Stimulated activated CD4-positive, alpha-beta T cell treated with anti-CD3 and anti-CD28 coated beads, Interleukin-1b, Interleukin-23, amount 100 ng/mL, for 48 hours (primary cell): ENCODE data around the gene TMEM38B.
A peak's percentile ranks its signal among the peaks of the same experiment; 100 is the strongest.
"Not testable (repeated sequence)": the region's sequence is repeated elsewhere in the genome, so short reads cannot be mapped to it uniquely, and the experiment has no call there.

ENCODE experiments used
- DNase-seq: peaks from one replicate; pipeline ENCODE4 v3.0.0-alpha.2; 2020

Gene TMEM38B

DNA sequence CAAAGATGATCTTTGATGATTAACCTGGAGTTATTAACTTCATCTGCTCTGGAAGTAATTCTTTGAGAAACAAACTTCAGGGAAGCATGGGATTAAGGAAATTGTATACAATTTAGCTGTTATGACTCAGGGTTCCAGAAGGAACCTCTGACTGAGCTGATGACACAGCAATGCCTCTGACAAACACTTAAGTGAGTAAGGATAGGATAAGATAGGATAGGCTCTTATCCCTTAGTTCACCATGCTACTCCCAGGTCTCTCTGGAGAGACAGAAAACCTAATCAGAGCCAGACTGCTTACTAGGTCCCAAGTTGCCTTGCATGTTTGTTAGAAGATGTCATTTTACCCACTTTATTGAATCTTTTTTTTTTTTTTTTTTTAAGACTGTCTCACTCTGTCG, 12.6 kb upstream of the TMEM38B start:
- DNase-seq = no peak

DNA sequence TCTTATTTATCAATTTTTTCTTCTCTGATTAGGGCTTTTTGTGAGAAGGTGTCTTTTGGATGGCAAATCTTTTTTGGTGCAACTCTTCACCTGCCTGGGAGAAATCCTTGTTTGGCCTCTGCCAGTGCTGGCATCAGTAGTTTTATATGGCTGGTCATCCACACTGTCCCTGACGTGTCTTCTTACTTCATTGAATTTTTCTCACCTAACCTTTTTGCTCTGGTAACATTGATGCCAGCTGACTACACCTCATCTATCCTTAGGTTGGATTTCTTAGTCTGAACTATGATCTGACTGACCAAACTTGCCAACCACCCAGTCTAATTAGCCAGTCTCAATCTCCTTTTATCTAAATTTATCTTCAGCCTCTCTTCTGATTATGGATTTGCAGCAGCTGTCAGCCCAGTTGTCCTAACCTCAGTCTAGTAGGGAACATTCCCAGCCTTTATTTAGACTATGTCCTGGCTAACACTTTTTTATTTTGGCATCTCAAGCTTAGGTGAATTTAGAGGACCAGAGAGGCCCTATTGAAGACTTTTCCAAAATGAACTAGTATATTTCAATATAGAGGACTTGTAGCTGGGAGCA, 10.6 kb upstream of the TMEM38B start:
- no peak for DNase-seq

DNA sequence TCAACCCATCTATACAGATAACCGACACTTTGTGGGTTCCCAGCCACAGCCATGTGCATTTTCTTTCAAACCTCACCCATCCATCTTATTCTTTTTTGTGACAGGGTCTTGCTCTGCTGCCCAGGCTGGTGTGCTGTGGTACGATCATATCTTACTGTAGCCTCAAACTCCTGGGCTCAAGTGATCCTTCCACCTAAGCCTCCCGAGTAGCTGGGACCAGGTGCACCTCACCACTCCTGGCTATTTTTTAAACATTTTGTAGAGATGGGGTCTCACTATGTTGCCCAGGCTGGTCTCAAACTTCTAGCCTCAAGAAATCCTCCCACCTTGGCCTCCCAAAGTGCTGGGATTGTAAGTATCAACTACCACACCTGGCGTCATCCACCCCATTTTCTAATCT, 7.4 kb upstream of the TMEM38B start:
- no peak for DNase-seq

DNA sequence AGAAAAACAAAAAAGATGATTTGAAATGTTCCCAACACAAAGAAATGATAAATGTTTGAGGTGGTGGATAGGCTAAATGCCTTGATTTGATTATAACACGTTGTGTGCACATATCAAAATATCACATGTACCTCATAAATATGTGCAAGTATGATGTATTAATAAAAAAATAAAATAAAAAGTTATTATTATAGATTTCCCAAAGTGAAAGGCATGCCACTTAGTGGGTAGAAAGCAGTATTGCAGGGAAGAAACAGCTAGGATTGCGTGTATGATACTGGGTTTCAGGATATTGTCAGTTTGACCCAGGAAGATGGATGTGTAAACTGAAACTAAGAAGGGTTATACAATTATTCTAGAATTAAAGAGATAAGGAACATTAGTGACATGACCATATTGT, 3.6 kb upstream of the TMEM38B start:
- no peak for DNase-seq

DNA sequence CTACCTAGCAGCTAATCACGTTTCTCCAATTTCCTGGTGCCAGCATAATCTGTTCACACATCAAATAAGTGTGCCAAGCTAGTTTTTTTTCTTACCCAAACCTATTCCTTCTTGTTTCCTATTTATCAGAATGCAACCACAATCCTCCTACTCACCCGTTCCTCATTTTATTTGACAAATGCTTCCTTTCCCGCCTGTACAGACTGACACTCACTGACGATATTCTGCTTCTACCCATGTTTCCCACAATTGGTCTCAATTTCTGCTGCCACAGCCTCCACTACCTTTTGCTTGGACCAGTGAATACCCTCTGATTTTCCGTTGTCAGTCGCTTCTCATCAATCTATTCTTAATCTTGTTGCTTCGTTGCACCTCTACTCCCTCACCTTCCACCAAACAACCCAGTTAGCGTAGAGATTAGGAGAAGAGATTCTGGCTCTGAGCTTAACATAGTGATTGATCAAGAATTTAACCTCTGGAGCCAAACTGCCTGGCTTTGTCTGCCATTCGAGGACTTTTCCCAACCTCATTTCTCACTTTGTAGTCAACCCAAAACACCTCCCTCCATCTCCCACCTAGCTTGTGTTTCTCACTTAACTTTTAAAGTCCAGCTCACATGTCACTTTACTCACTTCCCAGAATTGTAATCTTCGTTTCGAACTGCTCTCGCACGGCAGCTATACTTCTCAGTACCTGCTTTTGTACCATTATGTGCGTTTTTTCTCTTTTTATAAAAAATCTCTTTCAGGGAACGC, 729 bp upstream of the TMEM38B start:
- no peak for DNase-seq

DNA sequence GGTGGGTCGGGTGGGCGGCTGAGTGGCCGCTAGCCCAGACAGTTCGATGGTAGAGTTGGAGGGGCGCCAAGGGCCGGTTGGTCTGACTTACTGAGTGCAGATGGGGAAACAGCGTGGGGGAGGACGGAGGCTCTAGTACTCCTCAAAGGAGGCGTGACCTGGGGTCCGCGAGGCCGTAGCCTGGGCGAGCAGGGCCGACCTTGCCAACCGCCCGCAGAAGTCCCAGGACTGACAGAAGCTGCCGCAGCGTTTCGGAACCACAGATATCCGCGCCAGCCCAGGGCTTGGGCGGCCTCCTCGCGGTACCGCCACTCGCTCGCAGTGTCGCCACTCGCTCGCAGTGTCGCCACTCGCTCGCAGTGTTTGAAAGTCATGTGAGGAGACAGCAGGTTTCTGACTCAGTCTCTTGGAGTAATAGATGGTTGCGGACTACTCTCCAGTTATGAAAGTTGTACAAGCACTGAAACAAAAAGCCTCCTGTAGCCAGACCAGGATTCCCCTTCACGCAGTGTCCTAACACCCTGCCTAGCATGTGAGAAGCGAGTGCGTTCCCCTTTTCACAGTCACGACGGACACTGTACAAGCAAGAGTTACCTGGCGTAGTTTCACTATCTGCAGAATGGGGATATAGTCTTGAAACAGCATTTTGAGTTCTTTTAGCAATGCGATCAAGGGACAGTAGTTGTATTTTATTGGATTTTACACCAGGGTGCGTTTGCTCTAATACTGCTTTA, 674 bp downstream of the TMEM38B start:
- peak; percentile 39 for DNase-seq

DNA sequence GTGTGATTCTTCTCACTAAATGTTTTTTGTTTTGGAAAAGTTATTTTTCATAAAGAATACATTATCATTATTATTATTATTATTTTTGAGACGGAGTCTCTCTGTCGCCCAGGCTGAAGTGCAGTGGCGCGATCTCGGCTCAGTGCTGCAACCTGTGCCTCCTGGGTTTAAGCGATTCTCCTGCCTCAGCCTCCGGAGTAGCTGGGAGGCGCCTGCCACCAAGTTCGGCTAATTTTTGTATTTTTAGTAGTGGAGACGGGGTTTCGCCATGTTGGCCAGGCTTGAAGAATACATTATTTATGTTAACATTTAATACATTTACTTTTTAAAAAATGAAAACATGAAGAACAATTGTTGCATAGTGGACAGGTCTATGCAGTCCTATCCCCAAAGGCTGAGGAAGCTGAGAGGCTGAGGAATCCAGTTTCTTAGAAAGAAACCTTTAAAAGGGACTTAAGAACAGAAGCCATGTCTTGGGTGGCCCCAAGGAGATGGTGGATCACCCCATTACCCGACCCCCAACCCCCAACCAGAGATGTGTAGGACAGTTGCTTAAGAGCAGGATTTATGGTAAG, 2.0 kb downstream of the TMEM38B start:
- DNase-seq = no peak

DNA sequence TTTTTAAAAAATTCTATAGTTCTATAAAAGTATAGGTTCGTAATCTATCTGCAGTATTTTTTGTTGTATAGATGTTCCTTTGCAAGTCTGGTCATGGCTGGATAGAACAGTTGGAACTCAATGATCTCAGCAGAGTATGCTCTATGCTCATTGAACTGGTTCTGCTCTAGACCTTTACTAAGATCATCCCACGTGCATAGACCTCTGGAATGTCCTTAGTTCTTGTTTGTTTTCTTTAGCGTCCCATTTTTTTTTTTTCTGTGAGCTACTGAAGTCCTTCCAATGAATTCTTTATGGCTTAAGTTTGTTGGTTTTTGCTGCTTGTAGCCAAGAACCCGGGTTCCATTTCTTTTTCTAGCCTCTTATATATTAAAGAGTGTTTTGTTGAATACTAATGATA, 3.5 kb downstream of the TMEM38B start:
- DNase-seq = no peak

DNA sequence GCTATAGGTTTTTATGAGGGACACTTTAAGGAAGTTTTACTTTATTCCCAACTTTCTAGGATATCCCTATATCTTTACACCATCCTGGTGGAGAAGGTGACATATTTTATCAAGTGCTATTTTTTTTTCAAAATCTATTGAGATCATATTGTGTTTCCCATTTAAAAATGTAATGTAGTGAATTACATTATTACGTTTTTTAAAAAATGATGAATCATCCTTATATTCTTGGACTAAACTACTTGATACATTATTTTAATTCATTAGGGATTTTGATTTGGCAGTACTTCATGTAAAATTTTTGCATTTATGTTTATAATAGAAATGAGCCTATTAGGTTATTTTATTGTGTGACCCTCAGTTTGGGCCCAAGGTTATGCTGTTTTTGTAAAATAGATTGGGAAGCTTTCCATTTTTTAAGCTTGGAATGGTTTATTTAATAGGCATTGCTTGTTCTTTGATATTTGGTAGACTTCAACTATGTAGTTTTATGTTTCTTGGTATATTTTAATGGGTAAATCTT, 4.1 kb downstream of the TMEM38B start:
- no peak for DNase-seq

DNA sequence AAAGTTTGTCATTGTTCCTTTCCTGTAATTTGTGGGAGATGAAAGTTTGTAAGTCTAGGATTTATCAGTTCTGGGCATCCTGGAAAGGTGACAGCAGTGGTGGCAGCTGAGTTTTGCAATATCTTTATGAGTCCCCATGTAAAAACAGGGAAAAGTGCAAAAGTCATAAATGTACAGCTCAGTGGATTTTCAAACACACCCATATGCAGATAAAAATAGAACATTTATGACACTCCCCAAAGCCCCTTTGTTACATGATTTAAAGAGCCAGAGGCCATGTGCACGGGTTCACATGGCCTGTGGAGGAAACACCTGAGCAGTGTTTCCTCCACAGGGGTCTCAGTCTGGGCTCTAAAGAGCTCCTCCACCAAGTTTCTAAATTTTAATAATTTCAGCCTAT, 6.3 kb downstream of the TMEM38B start:
- no peak for DNase-seq

DNA sequence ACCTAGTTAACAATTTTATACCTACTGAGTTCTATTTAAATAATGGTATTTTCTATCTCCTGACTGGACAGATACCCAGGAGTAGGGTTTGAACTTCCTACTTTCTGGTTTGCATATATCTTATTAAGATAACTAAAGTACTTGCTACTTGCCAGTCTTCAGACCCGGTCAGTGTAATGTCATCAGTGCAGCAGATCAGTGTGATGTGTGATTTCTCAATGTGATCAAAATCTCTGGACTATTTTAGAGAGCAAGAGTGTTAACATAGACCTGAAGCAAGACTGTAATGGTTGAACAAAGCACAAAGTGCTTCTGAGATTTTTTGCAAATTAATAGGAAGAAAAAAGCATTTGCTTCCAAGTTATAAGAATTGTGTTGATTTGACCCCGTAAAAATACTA, 6.8 kb downstream of the TMEM38B start:
- DNase-seq = no peak

DNA sequence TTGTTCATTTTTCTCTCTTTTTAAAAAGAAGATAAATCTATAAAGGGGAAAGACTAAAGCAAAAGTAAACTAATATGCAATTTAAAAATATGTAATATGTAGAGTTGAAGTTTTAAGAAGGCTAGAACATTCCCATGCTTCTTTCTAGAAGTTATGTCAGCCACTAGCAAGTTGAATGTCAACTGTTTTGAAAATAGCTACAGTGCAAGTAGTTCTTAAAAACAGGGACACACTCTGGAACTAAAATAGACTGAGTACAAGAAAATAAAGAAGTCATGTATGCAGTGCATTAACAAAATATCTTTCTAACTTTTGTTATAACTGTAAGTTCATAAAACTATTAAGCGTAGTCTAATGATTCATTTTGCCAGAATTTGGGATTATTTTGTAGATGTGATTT, 7.9 kb downstream of the TMEM38B start:
- no peak for DNase-seq

DNA sequence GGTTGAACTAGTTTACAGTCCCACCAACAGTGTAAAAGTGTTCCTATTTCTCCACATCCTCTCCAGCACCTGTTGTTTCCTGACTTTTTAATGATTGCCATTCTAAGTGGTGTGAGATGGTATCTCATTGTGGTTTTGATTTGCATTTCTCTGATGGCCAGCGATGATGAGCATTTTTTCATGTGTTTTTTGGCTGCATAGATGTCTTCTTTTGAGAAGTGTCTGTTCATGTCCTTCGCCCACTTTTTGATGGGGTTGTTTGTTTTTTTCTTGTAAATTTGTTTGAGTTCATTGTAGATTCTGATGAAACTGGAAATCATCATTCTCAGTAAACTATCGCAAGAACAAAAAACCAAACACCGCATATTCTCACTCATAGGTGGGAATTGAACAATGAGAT, 9.3 kb downstream of the TMEM38B start:
- not testable (repeated sequence) for DNase-seq

DNA sequence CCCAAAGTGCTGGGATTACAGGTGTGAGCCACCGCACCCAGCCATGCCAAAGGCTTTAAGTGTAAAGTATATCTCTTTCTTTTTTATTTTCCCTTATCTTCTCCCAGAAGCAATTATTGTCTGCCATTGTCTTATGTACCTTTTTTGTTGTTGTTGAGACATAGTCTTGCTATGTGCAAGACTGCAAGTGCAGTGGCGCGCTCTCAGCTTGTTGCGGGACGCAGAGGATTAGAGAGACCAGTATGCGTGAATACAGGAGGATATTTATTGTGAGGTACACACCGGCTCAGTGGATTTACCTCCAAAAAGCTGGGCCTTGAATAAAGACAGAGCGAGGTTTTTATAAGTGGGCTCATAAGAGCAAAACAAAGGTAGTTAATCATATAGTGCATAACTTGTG, 11.8 kb downstream of the TMEM38B start:
- DNase-seq = no peak

DNA sequence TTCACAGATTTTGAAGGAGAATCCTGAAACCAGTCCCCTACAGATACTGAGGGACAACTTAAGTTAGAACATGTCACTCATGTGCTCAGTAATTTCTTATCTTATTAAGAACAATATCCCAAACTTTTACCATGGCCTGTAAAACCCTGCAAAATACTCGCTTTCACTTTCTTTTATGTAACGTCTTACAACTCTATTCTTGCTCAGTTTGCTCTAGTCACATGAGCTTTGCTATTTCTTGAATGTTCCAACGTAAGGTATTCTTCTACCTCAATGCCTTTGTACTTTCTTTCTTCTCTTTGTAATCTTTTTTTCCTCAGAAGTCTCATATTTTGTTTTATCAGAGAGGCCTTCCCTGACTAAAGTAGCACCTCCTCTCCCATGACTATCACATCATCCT, 14.1 kb downstream of the TMEM38B start:
- no peak for DNase-seq

DNA sequence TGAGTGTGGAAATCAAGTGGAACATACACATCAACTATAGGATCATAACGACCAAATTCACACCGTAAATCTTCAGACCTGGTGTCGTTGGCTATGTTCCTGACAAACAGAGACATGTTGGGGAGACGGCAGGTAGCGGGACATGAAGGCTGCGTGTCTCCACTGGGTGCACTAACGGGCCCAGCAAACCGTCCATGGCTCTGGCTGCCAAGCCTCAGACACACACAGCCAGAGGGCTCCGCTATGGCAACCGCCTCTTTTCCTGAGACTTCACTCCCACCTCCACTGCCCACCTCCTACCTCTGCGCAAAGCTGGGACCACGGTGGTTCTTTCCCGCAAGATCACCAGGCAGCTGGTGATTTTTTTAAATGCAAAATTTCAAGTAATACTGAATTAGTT, 16.3 kb downstream of the TMEM38B start:
- no peak for DNase-seq

DNA sequence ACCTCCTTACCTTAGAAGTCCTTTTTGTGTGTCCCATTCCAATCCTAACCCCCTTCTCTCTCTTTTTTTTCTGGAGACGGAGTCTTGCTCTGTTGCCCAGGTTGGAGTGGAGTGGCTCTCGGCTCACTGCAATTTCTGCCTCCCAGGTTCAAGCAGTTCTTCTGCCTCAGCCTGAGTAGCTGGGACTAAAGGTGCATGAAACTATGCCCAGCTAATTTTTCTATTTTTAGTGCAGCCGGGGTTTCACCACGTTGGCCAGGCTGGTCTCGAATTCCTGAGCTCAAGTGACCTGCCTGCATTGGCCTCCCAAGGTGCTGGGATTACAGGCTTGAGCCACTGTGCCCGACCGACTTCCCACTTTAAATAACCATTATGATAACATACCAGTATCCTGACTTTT, 17.5 kb downstream of the TMEM38B start:
- DNase-seq = no peak

DNA sequence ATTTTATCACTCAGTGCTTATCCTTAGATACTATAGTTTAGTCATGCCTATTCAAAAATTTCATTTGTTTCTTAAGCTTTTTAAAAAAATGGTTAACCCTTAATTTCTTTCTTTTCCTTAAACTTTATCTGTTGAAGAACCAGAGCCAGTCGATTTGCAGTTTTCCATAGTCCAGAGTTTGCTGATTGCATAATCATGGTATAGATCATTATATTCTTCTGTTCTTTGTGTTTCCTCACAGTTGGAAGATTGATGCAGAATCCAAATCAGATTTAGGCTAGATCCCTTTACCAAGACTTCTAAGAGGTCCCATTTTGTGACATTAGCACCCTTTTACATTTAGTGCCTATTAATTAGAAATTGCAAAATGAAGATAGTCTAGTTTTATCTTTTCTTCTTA, 18.0 kb downstream of the TMEM38B start:
- DNase-seq = no peak

DNA sequence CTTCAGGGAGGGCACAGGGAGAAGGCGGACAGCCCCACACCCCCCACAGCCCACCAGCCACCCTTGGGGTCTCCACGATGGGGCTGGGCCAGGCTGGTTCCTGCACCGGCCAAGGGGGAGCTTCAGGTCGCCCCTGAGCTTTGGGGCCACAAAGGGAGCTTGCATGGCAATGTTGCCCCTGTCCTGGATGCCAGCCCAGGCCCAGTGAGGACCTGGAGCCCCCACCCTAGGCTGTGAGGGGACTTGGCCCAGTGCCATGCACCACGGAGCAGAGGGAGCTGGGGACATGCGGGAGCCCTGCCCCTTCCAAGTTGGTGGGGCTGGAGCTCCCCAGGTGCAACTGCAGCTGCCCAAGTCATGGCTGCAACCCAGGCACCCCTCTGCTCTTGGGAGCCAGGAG, 18.4 kb downstream of the TMEM38B start:
- no peak for DNase-seq

DNA sequence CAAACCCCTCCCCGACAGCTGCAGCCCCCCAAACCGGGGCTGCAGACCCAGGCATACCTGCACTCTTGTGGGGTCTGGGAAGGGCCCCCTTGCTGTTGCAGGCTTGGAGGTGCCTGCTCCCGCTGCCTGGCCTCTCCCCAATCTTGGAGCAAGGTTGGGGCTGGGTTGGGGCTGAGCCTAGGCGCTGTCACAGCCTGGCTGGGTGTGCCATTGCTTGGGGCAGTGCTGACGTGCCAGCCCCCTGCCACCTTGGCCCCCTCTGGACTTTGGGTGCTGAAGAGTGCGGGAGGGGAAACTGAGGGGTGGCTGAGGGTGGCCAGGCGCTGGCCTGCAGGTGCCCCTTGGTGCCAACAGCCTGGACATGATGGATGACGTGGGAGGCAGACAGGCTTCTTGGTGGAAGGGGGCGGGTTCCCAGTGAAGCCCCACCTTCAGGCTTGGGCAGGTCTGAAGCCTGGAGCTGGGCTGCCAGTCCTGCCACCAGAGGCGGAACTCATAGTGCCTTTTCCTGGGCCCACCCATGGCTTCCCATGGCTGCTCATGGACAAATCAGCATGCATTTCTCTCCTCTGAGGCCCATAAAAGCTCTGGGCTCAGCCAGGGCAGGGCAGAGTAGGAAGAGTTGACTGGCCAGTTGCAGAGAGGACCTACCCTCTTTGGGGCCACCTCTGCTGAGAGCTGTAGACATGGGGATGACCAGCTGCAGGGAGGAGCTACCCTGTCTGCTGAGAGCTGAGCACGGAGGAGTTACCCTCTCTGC, 19.1 kb downstream of the TMEM38B start:
- DNase-seq = no peak

DNA sequence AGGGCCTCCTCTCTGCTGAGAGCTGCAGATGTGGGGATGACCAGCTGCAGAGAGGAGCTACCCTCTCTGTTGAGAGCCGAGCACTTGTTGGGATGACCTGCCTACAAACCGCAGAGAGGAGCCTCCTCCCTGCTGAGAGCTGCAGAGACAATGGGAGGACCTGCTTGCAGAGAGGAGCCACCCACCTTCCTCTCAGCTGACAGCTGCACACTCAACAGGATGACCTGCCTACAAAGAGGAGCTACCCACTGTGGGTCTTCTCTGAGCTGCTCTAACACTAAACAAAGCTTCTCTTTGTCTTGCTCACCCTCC, 19.6 kb downstream of the TMEM38B start:
- DNase-seq = no peak

DNA sequence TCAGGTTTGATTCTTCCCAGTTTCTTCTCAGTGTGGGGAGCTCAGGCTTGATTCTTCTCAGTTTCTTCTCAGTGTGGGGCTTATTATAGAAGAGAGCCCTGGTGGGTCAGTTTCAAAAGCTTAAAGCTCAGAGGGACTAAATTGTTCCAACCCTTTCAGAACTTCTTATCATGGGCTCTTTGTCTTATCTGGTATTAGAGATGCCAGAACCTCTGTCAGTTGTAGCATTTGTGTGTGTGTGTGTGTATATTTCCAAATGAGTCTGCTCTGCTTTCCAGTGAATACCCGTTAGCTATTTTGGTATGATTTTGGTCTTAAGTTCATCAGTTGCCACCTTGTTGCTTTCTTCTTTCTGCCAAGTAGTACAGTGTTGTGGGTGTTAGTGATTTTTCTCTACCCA, 21.8 kb downstream of the TMEM38B start:
- no peak for DNase-seq

DNA sequence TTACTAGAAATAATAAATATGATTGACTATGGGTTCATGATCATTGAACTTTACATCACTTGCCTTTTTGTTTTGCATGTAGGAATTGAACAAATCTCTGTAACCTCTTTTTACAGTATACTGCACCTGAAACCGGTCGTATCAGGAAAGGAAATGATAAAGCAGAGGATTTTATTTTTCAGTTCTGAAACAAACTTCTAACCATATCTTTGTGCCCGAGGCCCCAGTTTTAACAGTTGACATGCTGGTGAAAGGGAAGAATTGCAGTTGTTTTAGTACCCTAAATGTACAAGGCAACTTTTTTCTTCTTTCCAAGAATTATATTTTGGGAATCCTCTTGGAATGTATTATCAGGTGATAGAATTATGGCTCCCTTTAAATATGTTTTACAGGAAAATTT, 27.8 kb downstream of the TMEM38B start:
- no peak for DNase-seq
